Erythroblast (primary cell): ENCODE results near the gene SBF2.

Experiments
- GATA1 ChIP-seq: IDR thresholded peaks from 2 replicates; pipeline ENCODE4 v1.6.1; 2011; ENCODE audit warnings: low read depth, mild to moderate bottlenecking, control low read depth, low read length, moderate library complexity
- POLR2A ChIP-seq: IDR thresholded peaks from 2 replicates; pipeline ENCODE4 v1.6.1; 2011; ENCODE audit warnings: mild to moderate bottlenecking, low read length

GRCh38 chr11:10109806-10110205 is 184.2 kb downstream of the SBF2 start:
- TF ChIP-seq POLR2A = no peak
- TF ChIP-seq GATA1 = no peak
